Measurements from ENCODE around the gene TMTC1.

Gene TMTC1

GRCh38 chr12:29713729-29714128, 70.0 kb downstream of the TMTC1 start:
- no peak overlapping the region for H3K4me3 ChIP-seq (ENCODE audit: low read depth, low read length)

GRCh38 chr12:29711381-29711780, 72.4 kb downstream of the TMTC1 start:
- no peak overlapping the region for H3K4me3 ChIP-seq (ENCODE audit: low read depth, low read length)

- no peak overlapping the region for H3K4me3 ChIP-seq (ENCODE audit: low read depth, low read length)
Observed at GRCh38 chr12:29710104-29710503, 73.6 kb downstream of the TMTC1 start.

- no peak overlapping the region for H3K4me3 ChIP-seq (ENCODE audit: low read depth, low read length)
Observed at GRCh38 chr12:29709496-29710040, 74.2 kb downstream of the TMTC1 start.

GRCh38 chr12:29709054-29709453, 74.7 kb downstream of the TMTC1 start:
- no peak overlapping the region for H3K4me3 ChIP-seq (ENCODE audit: low read depth, low read length)

- no peak overlapping the region for H3K4me3 ChIP-seq (ENCODE audit: low read depth, low read length)
Observed at GRCh38 chr12:29707846-29708245, 75.9 kb downstream of the TMTC1 start.

GRCh38 chr12:29706311-29706710, 77.4 kb downstream of the TMTC1 start:
- H3K4me3 ChIP-seq (ENCODE audit: low read depth, low read length) = no peak overlapping the region

- no peak overlapping the region for H3K4me3 ChIP-seq (ENCODE audit: low read depth, low read length)
Observed at GRCh38 chr12:29703528-29703927, 80.2 kb downstream of the TMTC1 start.

- no peak overlapping the region for H3K4me3 ChIP-seq (ENCODE audit: low read depth, low read length)
Observed at GRCh38 chr12:29702972-29703371, 80.8 kb downstream of the TMTC1 start.

GRCh38 chr12:29702222-29702621, 81.5 kb downstream of the TMTC1 start:
- H3K4me3 ChIP-seq (ENCODE audit: low read depth, low read length) = no peak overlapping the region

GRCh38 chr12:29700761-29701481, 82.8 kb downstream of the TMTC1 start:
- H3K4me3 ChIP-seq (ENCODE audit: low read depth, low read length) = no peak overlapping the region

- no peak overlapping the region for H3K4me3 ChIP-seq (ENCODE audit: low read depth, low read length)
Observed at GRCh38 chr12:29698756-29699155, 85.0 kb downstream of the TMTC1 start.

GRCh38 chr12:29695800-29696199, 87.9 kb downstream of the TMTC1 start:
- H3K4me3 ChIP-seq (ENCODE audit: low read depth, low read length) = no peak overlapping the region

GRCh38 chr12:29695026-29695425, 88.7 kb downstream of the TMTC1 start:
- H3K4me3 ChIP-seq (ENCODE audit: low read depth, low read length) = no peak overlapping the region

- H3K4me3 ChIP-seq (ENCODE audit: low read depth, low read length) = no peak overlapping the region
Observed at GRCh38 chr12:29694002-29694401, 89.7 kb downstream of the TMTC1 start.

- no peak overlapping the region for H3K4me3 ChIP-seq (ENCODE audit: low read depth, low read length)
Observed at GRCh38 chr12:29692237-29692636, 91.5 kb downstream of the TMTC1 start.

GRCh38 chr12:29691161-29691854, 92.4 kb downstream of the TMTC1 start:
- no peak overlapping the region for H3K4me3 ChIP-seq (ENCODE audit: low read depth, low read length)

- H3K4me3 ChIP-seq (ENCODE audit: low read depth, low read length) = no peak overlapping the region
Observed at GRCh38 chr12:29690728-29691127, 93.0 kb downstream of the TMTC1 start.

- H3K4me3 ChIP-seq (ENCODE audit: low read depth, low read length) = no peak overlapping the region
Observed at GRCh38 chr12:29688914-29689313, 94.8 kb downstream of the TMTC1 start.

GRCh38 chr12:29682088-29682487, 101.7 kb downstream of the TMTC1 start:
- no peak overlapping the region for H3K4me3 ChIP-seq (ENCODE audit: low read depth, low read length)

- no peak overlapping the region for H3K4me3 ChIP-seq (ENCODE audit: low read depth, low read length)
Observed at GRCh38 chr12:29681370-29681769, 102.4 kb downstream of the TMTC1 start.

- no peak overlapping the region for H3K4me3 ChIP-seq (ENCODE audit: low read depth, low read length)
Observed at GRCh38 chr12:29676676-29677075, 107.1 kb downstream of the TMTC1 start.
